Suppressor macrophage treated with lipopolysaccharide for 1 hour (primary cell): Measurements from ENCODE around the gene TPT1.
"Not testable (repeated sequence)": the region's sequence is repeated elsewhere in the genome, so short reads cannot be mapped to it uniquely, and the experiment has no call there.

Source experiments
- DNase-seq, 3 donors: peaks; one replicate each; pipeline ENCODE4 v3.0.0-alpha.2; 2020 to 2022

The TPT1 gene

GRCh38 chr13:45299194-45299593 is 41.8 kb downstream of the TPT1 start:
- no peak for DNase-seq

GRCh38 chr13:45298550-45298949 is 42.4 kb downstream of the TPT1 start:
- not testable (repeated sequence) for DNase-seq

GRCh38 chr13:45298206-45298505 is 42.8 kb downstream of the TPT1 start:
- no peak for DNase-seq

GRCh38 chr13:45297456-45298205 is 43.4 kb downstream of the TPT1 start:
- no peak for DNase-seq

- no peak for DNase-seq
Observed at GRCh38 chr13:45296259-45296658, 44.7 kb downstream of the TPT1 start.

GRCh38 chr13:45295536-45295935 is 45.4 kb downstream of the TPT1 start:
- DNase-seq = no peak

GRCh38 chr13:45292176-45292575 is 48.8 kb downstream of the TPT1 start:
- no peak for DNase-seq

GRCh38 chr13:45289936-45290563 is 50.9 kb downstream of the TPT1 start:
- DNase-seq = no peak
